K562 (cell line): Measurements from ENCODE around the gene ADI1. TPM values are rescaled to one million over a fixed set of nuclear protein-coding genes. Genes with fewer than 3 reads are reported as not detected.

ENCODE experiments used
- ATAC-seq: fragments of 200-7000 bp; cut with Tn5 transposase; 3 replicates; pipeline ENCODE4 v1.9.1; 2020; ENCODE audit warnings: moderate library complexity
- BruUV-seq: library from RNA; stranded (reverse); fragments of 400-500 nt; replicated peaks from 2 replicates; lab custom pipeline; 2021; lab: Mats Ljungman, UMichigan
- CTCF ChIA-PET: fragments of 300-600 bp; formaldehyde crosslinking; extraction: SDS; loops from one replicate; lab custom pipeline; 2021; ENCODE audit warnings: low intra/inter-chr PET ratio; lab: Yijun Ruan, JAX
- POLR2A ChIA-PET: fragments of 300-600, 350-650 bp; sonication (Branson Sonifier 250); formaldehyde crosslinking; extraction: SDS; loops from one replicate; lab custom pipeline; 2021; ENCODE audit warnings: antibody characterized with exemption, inconsistent platforms; lab: Yijun Ruan, JAX
- DNase-seq, 4 experiments: peaks; one replicate each; pipeline versions ENCODE4 v3.0.0 to v3.0.0-alpha.2; 2011 to 2018; ENCODE audit warnings: low spot score in 3 of 4, mixed read lengths in 3 of 4; ENCODE audit errors: extremely low read depth in 1 of 4
- FAIRE-seq: peaks from 2 replicates; lab custom pipeline; 2011; peaks lifted over from hg19 to GRCh38; lab: Jason Lieb, UNC
- H2AFZ ChIP-seq: 2 replicates; pipeline ENCODE4 v1.6.0; 2011; ENCODE audit warnings: low read depth, low read length, control low read depth, inconsistent platforms
- H3K27ac ChIP-seq: fragments of 200-600 bp; 3 replicates; pipeline ENCODE4 v1.8.0; 2011; ENCODE audit warnings: low read depth, mild to moderate bottlenecking, control low read depth, inconsistent platforms, low read length, moderate library complexity, mixed read lengths; ENCODE audit errors: extremely low read depth
- H3K27me3 ChIP-seq, 2 experiments: fragments of 300-600 bp in 1 of 2; 2 replicates in 1 of 2; 3 replicates in 1 of 2; pipeline versions ENCODE4 v1.6.0 to v1.8.0; 2011; ENCODE audit warnings: inconsistent platforms in 2 of 2, low read length in 2 of 2, mild to moderate bottlenecking in 1 of 2, mixed read lengths in 1 of 2, moderate library complexity in 1 of 2; ENCODE audit not compliant: control insufficient read depth in 2 of 2, insufficient read depth in 2 of 2
- H3K36me3 ChIP-seq: fragments of 300-600 bp; 3 replicates; pipeline ENCODE4 v1.8.0; 2011; ENCODE audit warnings: mild to moderate bottlenecking, low read length, inconsistent platforms; ENCODE audit not compliant: control insufficient read depth, insufficient read depth
- H3K4me1 ChIP-seq, 2 experiments: fragments of 200-600 bp in 1 of 2; replicated peaks in 1 of 2; 2 replicates in 1 of 2; 3 replicates in 1 of 2; pipeline versions ENCODE4 v1.5.1 to v1.8.0; 2011; ENCODE audit warnings: inconsistent platforms in 2 of 2, low read length in 2 of 2, mild to moderate bottlenecking in 1 of 2, mixed read lengths in 1 of 2, moderate library complexity in 1 of 2; ENCODE audit not compliant: control insufficient read depth in 2 of 2, insufficient read depth in 2 of 2
- H3K4me2 ChIP-seq: 2 replicates; pipeline ENCODE4 v1.6.1; 2011; ENCODE audit warnings: low read length, control low read depth, inconsistent platforms, mixed read lengths; ENCODE audit not compliant: insufficient read depth
- H3K4me3 ChIP-seq: fragments of 200-600 bp; sonication (generic), shearing (Covaris generic); 2 replicates; pipeline ENCODE4 v1.5.1; 2016; ENCODE audit warnings: control low read depth, inconsistent platforms
- H3K79me2 ChIP-seq: fragments of 200-600 bp; 3 replicates; pipeline ENCODE4 v1.8.0; 2011; ENCODE audit warnings: low read length, inconsistent platforms; ENCODE audit not compliant: control insufficient read depth, insufficient read depth
- H3K9ac ChIP-seq, 2 experiments: 2 replicates each; pipeline versions ENCODE4 v1.6.0 to v1.6.1; 2011; ENCODE audit warnings: low read depth in 2 of 2, low read length in 2 of 2, control low read depth in 1 of 2, inconsistent platforms in 1 of 2, mild to moderate bottlenecking in 1 of 2, mixed read lengths in 1 of 2; ENCODE audit not compliant: insufficient read depth in 1 of 2
- H3K9me1 ChIP-seq: one replicate; pipeline ENCODE4 v1.6.0; 2011; ENCODE audit warnings: inconsistent platforms, mild to moderate bottlenecking, low read length, moderate library complexity; ENCODE audit not compliant: control insufficient read depth, insufficient read depth
- H3K9me3 ChIP-seq: replicated peaks from 2 replicates; pipeline ENCODE4 v1.5.1; 2011; ENCODE audit warnings: low read depth, low read length, inconsistent platforms; ENCODE audit not compliant: control insufficient read depth, insufficient read depth
- H4K20me1 ChIP-seq: replicated peaks from 2 replicates; pipeline ENCODE4 v1.6.1; 2011; ENCODE audit warnings: low read length, inconsistent platforms, mixed read lengths; ENCODE audit not compliant: control insufficient read depth, insufficient read depth
- ADNP ChIP-seq: fragments of 200-800 bp; sonication (Bioruptor generic); IDR thresholded peaks from 2 replicates; pipeline ENCODE4 v1.6.1; 2016; ENCODE audit warnings: missing genetic modification characterization, missing compliant biosample characterization
- CHD2 ChIP-seq: IDR thresholded peaks from 2 replicates; pipeline ENCODE4 v1.6.1; 2011; ENCODE audit warnings: low read depth, low read length
- FOS ChIP-seq: IDR thresholded peaks from 3 replicates; pipeline ENCODE4 v1.6.1; 2011; ENCODE audit not compliant: insufficient read length; ENCODE audit errors: extremely low read depth
- FOXJ2 ChIP-seq: fragments of 200-800 bp; sonication (Bioruptor generic); IDR thresholded peaks from 2 replicates; pipeline ENCODE4 v1.6.1; 2016; ENCODE audit warnings: missing genetic modification characterization, missing compliant biosample characterization
- MAFG ChIP-seq: fragments of 450-650 bp; conservative IDR thresholded peaks from 2 replicates; pipeline ENCODE4 v1.6.1; 2016; ENCODE audit warnings: missing genetic modification characterization, missing compliant biosample characterization
- MYNN ChIP-seq, 2 experiments: sonication (generic); formaldehyde crosslinking in 1 of 2; IDR thresholded peaks; 2 replicates each; pipeline versions ENCODE4 v1.5.0 to v1.6.1; 2016 to 2020; ENCODE audit warnings: antibody characterized with exemption in 1 of 2, missing genetic modification reagents in 1 of 2
- NR2C1 ChIP-seq, 2 experiments: fragments of 450-650 bp; IDR thresholded peaks; 2 replicates each; pipeline ENCODE4 v1.6.1; 2017; ENCODE audit warnings: mild to moderate bottlenecking in 2 of 2, antibody characterized with exemption in 1 of 2, inconsistent platforms in 1 of 2, missing compliant biosample characterization in 1 of 2, missing genetic modification characterization in 1 of 2
- ZBTB7A ChIP-seq: IDR thresholded peaks from 2 replicates; pipeline ENCODE4 v1.6.1; 2011; ENCODE audit warnings: low read depth, mild to moderate bottlenecking, low read length, moderate library complexity, borderline replicate concordance; ENCODE audit not compliant: control insufficient read depth
- ZNF23 ChIP-seq: fragments of 250-450 bp; sonication (Bioruptor Pico); IDR thresholded peaks from 2 replicates; pipeline ENCODE4 v1.4.0; 2020; ENCODE audit warnings: mild to moderate bottlenecking
- ZNF444 ChIP-seq: fragments of 250-450 bp; sonication (Bioruptor Pico); IDR thresholded peaks from 2 replicates; pipeline ENCODE4 v1.4.0; 2020; ENCODE audit warnings: mild to moderate bottlenecking, moderate library complexity
- WGBS: fragments of 100-300 bp; shearing (Covaris generic); methylation state at CpG from one replicate; pipeline ENCODE4 v1.1.6; 2016; ENCODE audit warnings: low coverage, mixed read lengths; ENCODE audit not compliant: insufficient coverage; ENCODE audit errors: missing lambda C conversion rate; 5-methylcytosine and 5-hydroxymethylcytosine counted together
- in situ Hi-C: fragments of 300-500 bp; cut with MboI; formaldehyde crosslinking; loops from 4 replicates; pipeline ENCODE4 v1.15.0; 2018; ENCODE audit warnings: inconsistent platforms, mixed read lengths
- intact Hi-C: fragments of 100-400 bp; cut with micrococcal nuclease; formaldehyde crosslinking; loops from 2 replicates; pipeline ENCODE4 v1.14.2; 2022
- polyA plus RNA-seq, 8 experiments: library from polyadenylated mRNA; depleted of rRNA in 4 of 8; stranded (reverse) in 5 of 8; unstranded in 3 of 8; fragments of >200 nt; fragmentation: Nextera tagmentation in 2 of 8; fragmentation: Illumina TruSeq in 1 of 8; extraction: Ambion mirVana in 2 of 8; extraction: Trizol in 1 of 8; gene quantifications; 2 replicates each; pipeline versions ENCODE4 v1.2.1 to v1.2.3, GENCODE V29; 2011 to 2014; ENCODE audit warnings: inconsistent platforms in 1 of 8, missing spikeins in 1 of 8
- total RNA-seq, 7 experiments: library from RNA; depleted of rRNA in 6 of 7; stranded (reverse); fragments of >200 nt in 6 of 7; fragmentation: Illumina TruSeq in 2 of 7; extraction: Trizol in 2 of 7; gene quantifications; 2 replicates each; pipeline versions ENCODE4 v1.2.1 to v1.2.3, GENCODE V29; 2011 to 2021; ENCODE audit warnings: low replicate concordance in 1 of 7
- TF ChIP-seq, protein P1 (sequence below): fragments of 200-800 bp; sonication (Bioruptor generic); IDR thresholded peaks from 2 replicates; pipeline ENCODE4 v1.6.1; 2017; ENCODE audit warnings: missing genetic modification characterization, missing compliant biosample characterization
- TF ChIP-seq, protein P2 (sequence below): fragments of 450-650 bp; formaldehyde crosslinking; IDR thresholded peaks from 2 replicates; pipeline ENCODE4 v1.4.0; 2020; ENCODE audit warnings: mild to moderate bottlenecking, moderate library complexity
- TF ChIP-seq, protein P3 (sequence below): fragments of 250-450 bp; sonication (Bioruptor Pico); IDR thresholded peaks from 2 replicates; pipeline ENCODE4 v1.5.0; 2020; ENCODE audit warnings: mild to moderate bottlenecking

The ADI1 gene
- total and polyA plus RNA-seq, 9 of the 15 experiments (the other 6 are each of a cell fraction or from before 2014, with no cell fraction given) = 6.1 to 51.0 (median 27.1) TPM

DNA sequence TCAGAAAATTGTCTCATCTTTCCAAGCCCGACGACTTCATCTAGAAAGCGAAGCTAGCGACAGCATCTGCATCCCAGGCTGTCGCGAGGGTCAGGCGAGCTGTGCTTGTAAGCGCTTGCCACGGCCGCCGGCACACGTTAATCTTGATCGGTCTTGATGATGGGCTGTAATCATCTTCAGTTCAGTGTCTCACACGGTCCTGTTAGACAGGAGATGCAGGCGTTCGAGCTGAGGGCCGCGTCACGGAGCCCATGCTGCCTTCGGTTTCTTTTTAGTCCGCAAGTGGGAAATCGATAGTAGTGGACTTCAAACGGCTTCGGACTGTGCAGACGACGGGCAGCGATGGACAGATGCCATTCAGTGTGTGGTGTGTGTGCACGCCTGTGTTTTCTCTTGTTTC is 43.6 kb downstream of the ADI1 start (continued):
- TF ChIP-seq, protein P1, sequence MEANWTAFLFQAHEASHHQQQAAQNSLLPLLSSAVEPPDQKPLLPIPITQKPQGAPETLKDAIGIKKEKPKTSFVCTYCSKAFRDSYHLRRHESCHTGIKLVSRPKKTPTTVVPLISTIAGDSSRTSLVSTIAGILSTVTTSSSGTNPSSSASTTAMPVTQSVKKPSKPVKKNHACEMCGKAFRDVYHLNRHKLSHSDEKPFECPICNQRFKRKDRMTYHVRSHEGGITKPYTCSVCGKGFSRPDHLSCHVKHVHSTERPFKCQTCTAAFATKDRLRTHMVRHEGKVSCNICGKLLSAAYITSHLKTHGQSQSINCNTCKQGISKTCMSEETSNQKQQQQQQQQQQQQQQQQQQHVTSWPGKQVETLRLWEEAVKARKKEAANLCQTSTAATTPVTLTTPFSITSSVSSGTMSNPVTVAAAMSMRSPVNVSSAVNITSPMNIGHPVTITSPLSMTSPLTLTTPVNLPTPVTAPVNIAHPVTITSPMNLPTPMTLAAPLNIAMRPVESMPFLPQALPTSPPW = no peak
- TF ChIP-seq, protein P2, sequence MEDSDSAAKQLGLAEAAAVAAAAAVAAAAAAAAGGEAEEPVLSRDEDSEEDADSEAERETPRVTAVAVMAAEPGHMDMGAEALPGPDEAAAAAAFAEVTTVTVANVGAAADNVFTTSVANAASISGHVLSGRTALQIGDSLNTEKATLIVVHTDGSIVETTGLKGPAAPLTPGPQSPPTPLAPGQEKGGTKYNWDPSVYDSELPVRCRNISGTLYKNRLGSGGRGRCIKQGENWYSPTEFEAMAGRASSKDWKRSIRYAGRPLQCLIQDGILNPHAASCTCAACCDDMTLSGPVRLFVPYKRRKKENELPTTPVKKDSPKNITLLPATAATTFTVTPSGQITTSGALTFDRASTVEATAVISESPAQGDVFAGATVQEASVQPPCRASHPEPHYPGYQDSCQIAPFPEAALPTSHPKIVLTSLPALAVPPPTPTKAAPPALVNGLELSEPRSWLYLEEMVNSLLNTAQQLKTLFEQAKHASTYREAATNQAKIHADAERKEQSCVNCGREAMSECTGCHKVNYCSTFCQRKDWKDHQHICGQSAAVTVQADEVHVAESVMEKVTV (CRISPR knock-in tag) = no peak
- TF ChIP-seq MYNN (IDR thresholded peaks at IDR 0.05) = no peak
- no peak for TF ChIP-seq MYNN (CRISPR knock-in tag; IDR thresholded peaks at IDR 0.05)
- no peak for TF ChIP-seq ADNP (tag)
- no peak for TF ChIP-seq ZBTB7A

DNA sequence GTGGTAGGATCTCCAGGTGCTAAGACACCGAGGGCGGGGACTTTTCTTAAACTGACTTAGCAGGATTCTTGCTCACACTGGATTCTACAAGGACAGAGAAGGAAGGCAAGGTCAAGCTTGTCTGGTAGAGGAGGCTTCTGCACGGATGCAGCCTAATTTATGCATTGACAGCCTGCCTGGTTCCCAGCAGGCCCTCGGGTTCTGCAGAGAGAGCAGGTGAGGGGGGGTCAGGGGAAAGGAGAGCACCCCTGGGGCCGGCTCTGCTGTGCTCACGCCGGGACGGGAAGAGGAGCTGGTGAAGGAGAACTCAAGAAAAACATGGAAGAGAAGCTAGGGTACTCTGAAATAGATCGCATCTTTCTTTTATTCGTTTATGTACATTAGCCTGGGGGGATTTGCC is 46.4 kb downstream of the ADI1 start:
- WGBS = 75% methylated on average over 10 of the region's 10 CpGs
- TF ChIP-seq ZNF23 (CRISPR knock-in tag) (no peak), CHD2 (no peak), MAFG (tag) (no peak), ZNF444 (CRISPR knock-in tag) (no peak), NR2C1 (IDR thresholded peaks at IDR 0.05) (no peak), NR2C1 (tag; IDR thresholded peaks at IDR 0.05) (no peak), FOS (no peak), FOXJ2 (no peak)
- TF ChIP-seq, protein P3, sequence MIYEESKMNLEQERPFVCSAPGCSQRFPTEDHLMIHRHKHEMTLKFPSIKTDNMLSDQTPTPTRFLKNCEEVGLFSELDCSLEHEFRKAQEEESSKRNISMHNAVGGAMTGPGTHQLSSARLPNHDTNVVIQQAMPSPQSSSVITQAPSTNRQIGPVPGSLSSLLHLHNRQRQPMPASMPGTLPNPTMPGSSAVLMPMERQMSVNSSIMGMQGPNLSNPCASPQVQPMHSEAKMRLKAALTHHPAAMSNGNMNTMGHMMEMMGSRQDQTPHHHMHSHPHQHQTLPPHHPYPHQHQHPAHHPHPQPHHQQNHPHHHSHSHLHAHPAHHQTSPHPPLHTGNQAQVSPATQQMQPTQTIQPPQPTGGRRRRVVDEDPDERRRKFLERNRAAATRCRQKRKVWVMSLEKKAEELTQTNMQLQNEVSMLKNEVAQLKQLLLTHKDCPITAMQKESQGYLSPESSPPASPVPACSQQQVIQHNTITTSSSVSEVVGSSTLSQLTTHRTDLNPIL (CRISPR knock-in tag) = no peak
- ATAC-seq (no peak), DNase-seq (no peak), FAIRE-seq (no peak)
- ChIA-PET CTCF (no interaction called here), POLR2A (no interaction called here)
- no peak overlapping the region for H2AFZ ChIP-seq
- peaks cover 5% of the 10 kb centered on the region for H3K9me1 ChIP-seq
- intact Hi-C loops (no loop called here), in situ Hi-C loops (no loop called here)
- H3K9ac ChIP-seq = no peak overlapping the region
- H3K27me3 ChIP-seq = no peaks in the 10 kb centered on the region
- H3K27ac ChIP-seq = no peak overlapping the region
- H3K79me2 ChIP-seq = no peaks in the 10 kb centered on the region
- H3K4me3 ChIP-seq = no peak overlapping the region
- peaks cover 76% of the 10 kb centered on the region; the same call in 2 of the 3 replicates for H3K36me3 ChIP-seq
- peaks cover 0 to 3% of the 10 kb centered on the region in 2 experiments; a peak in 1 of 5 replicates for H3K4me1 ChIP-seq
- H3K9me3 ChIP-seq = no peaks in the 10 kb centered on the region
- no TSS peak for BruUV-seq
- 0 out of 2 replicates have a peak, but pooled peaks cover 4% of the 10 kb centered on the region for H4K20me1 ChIP-seq
- H3K4me2 ChIP-seq = no peak overlapping the region
